ENCODE data around the gene PLCB1.

DNA sequence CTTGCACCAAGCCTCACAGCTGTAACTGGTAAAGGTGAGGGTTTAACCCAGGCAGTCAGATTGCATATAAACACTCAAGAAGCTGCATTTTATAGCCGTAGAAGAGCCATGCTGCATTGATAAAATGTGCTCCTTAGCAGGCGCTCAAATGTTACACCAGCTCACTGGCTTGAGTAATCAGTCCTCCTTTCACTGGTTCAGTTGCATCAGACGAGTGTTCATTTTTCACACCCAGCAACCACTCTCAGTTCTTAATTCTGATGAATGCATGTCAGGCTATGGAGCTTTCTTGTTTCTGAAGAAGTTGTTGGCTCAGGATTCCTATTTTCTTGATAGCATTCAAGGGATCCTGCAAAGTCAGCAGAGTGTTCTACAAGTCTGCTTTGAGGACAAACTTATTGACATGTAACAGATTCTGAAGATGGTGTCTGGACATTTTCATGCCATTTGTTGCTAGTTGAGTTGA, 198.3 kb downstream of the PLCB1 start:
- TF ChIP-seq, protein P1, sequence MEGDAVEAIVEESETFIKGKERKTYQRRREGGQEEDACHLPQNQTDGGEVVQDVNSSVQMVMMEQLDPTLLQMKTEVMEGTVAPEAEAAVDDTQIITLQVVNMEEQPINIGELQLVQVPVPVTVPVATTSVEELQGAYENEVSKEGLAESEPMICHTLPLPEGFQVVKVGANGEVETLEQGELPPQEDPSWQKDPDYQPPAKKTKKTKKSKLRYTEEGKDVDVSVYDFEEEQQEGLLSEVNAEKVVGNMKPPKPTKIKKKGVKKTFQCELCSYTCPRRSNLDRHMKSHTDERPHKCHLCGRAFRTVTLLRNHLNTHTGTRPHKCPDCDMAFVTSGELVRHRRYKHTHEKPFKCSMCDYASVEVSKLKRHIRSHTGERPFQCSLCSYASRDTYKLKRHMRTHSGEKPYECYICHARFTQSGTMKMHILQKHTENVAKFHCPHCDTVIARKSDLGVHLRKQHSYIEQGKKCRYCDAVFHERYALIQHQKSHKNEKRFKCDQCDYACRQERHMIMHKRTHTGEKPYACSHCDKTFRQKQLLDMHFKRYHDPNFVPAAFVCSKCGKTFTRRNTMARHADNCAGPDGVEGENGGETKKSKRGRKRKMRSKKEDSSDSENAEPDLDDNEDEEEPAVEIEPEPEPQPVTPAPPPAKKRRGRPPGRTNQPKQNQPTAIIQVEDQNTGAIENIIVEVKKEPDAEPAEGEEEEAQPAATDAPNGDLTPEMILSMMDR (IDR thresholded peaks at IDR 0.05), result no peak
- no peak for TF ChIP-seq POLR2AphosphoS5 (IDR thresholded peaks at IDR 0.05)
- TF ChIP-seq POLR2A (IDR thresholded peaks at IDR 0.05; ENCODE audit: low read depth), result no peak

Measured in esophagus muscularis mucosa (tissue), 3 donors.